Ishikawa (cell line): ENCODE data around the gene ZBTB20.

Experiments
- CEBPB ChIP-seq: IDR thresholded peaks from 2 replicates; pipeline ENCODE4 v1.6.1; 2012
- CREB1 ChIP-seq: IDR thresholded peaks from 2 replicates; pipeline ENCODE4 v1.6.1; 2012; ENCODE audit warnings: low read depth
- EGR1 ChIP-seq: IDR thresholded peaks from 2 replicates; pipeline ENCODE4 v1.6.1; 2012
- EP300 ChIP-seq: IDR thresholded peaks from 2 replicates; pipeline ENCODE4 v1.6.1; 2012; ENCODE audit warnings: borderline replicate concordance
- FOXM1 ChIP-seq: IDR thresholded peaks from 2 replicates; pipeline ENCODE4 v1.6.1; 2012; ENCODE audit warnings: low read depth, borderline replicate concordance
- NFIC ChIP-seq: IDR thresholded peaks from 2 replicates; pipeline ENCODE4 v1.6.1; 2012
- RAD21 ChIP-seq: IDR thresholded peaks from 2 replicates; pipeline ENCODE4 v1.6.1; 2012; ENCODE audit warnings: low read depth
- TAF1 ChIP-seq: IDR thresholded peaks from 2 replicates; pipeline ENCODE4 v1.6.1; 2012; ENCODE audit warnings: low read depth, mild to moderate bottlenecking
- TCF12 ChIP-seq: IDR thresholded peaks from 2 replicates; pipeline ENCODE4 v1.6.1; 2012; ENCODE audit warnings: low read depth
- TEAD4 ChIP-seq: IDR thresholded peaks from 2 replicates; pipeline ENCODE4 v1.6.1; 2012
- YY1 ChIP-seq: IDR thresholded peaks from 2 replicates; pipeline ENCODE4 v1.6.1; 2012; ENCODE audit warnings: low read depth
- ZBTB7A ChIP-seq: IDR thresholded peaks from 2 replicates; pipeline ENCODE4 v1.6.1; 2012; ENCODE audit warnings: low read depth
- TF ChIP-seq, protein P1 (sequence below): IDR thresholded peaks from 2 replicates; pipeline ENCODE4 v1.6.1; 2012
- TF ChIP-seq, protein P2 (sequence below): IDR thresholded peaks from 2 replicates; pipeline ENCODE4 v1.6.1; 2012
- TF ChIP-seq, protein P3 (sequence below): IDR thresholded peaks from 2 replicates; pipeline ENCODE4 v1.6.1; 2012; ENCODE audit warnings: low read depth, mild to moderate bottlenecking

The ZBTB20 gene

DNA sequence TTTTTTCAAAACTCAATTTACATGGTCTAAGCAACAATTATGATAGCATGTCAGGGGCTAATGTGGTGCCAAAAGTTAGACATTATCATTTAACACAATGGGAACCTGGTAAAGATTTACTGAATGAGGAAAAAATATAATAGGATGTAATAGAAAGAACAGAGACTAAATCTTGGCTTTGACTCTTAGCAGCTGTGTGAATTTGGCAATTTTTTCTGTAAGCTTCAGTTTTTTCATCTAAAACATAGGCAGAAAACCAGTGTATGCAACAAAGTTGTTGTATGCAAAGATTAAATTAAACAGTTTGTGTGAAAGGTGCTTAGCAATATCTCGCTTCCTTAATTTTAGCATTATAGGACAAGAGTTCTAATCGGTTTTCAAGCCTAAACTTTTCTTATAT lies 57.6 kb downstream of the ZBTB20 start:
- TF ChIP-seq, protein P1, sequence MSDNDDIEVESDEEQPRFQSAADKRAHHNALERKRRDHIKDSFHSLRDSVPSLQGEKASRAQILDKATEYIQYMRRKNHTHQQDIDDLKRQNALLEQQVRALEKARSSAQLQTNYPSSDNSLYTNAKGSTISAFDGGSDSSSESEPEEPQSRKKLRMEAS = no peak
- no peak for TF ChIP-seq RAD21
- TF ChIP-seq, protein P2, sequence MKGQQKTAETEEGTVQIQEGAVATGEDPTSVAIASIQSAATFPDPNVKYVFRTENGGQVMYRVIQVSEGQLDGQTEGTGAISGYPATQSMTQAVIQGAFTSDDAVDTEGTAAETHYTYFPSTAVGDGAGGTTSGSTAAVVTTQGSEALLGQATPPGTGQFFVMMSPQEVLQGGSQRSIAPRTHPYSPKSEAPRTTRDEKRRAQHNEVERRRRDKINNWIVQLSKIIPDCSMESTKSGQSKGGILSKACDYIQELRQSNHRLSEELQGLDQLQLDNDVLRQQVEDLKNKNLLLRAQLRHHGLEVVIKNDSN = no peak
- TF ChIP-seq EP300 = no peak
- TF ChIP-seq, protein P3, sequence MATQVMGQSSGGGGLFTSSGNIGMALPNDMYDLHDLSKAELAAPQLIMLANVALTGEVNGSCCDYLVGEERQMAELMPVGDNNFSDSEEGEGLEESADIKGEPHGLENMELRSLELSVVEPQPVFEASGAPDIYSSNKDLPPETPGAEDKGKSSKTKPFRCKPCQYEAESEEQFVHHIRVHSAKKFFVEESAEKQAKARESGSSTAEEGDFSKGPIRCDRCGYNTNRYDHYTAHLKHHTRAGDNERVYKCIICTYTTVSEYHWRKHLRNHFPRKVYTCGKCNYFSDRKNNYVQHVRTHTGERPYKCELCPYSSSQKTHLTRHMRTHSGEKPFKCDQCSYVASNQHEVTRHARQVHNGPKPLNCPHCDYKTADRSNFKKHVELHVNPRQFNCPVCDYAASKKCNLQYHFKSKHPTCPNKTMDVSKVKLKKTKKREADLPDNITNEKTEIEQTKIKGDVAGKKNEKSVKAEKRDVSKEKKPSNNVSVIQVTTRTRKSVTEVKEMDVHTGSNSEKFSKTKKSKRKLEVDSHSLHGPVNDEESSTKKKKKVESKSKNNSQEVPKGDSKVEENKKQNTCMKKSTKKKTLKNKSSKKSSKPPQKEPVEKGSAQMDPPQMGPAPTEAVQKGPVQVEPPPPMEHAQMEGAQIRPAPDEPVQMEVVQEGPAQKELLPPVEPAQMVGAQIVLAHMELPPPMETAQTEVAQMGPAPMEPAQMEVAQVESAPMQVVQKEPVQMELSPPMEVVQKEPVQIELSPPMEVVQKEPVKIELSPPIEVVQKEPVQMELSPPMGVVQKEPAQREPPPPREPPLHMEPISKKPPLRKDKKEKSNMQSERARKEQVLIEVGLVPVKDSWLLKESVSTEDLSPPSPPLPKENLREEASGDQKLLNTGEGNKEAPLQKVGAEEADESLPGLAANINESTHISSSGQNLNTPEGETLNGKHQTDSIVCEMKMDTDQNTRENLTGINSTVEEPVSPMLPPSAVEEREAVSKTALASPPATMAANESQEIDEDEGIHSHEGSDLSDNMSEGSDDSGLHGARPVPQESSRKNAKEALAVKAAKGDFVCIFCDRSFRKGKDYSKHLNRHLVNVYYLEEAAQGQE = no peak
- TF ChIP-seq EGR1 = no peak
- no peak for TF ChIP-seq TEAD4
- TF ChIP-seq NFIC = no peak
- TF ChIP-seq YY1 = no peak
- no peak for TF ChIP-seq ZBTB7A
- TF ChIP-seq CREB1 = no peak
- no peak for TF ChIP-seq CEBPB
- TF ChIP-seq TAF1 = no peak
- TF ChIP-seq TCF12 = no peak
- no peak for TF ChIP-seq FOXM1

DNA sequence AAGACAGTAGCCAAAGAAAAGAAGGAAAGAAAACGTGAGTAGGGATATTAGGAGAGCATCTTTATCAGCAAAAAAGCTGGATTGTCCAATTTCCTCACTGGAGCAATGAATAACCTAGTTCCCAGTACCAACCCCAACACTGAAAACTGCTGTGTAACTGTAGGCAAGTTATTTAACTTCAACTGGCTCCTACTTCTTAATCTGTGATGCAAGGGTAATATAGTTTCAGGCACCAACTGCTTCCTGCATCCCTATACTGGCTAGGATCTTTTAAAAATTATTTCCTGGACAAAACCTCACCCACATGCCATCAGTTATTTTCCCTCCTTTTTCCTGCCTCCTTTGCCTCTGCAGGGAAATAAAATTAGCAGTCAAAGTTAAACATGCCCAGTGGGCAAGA lies 59.6 kb downstream of the ZBTB20 start:
- TF ChIP-seq EP300 (no peak), YY1 (no peak), ZBTB7A (no peak), TCF12 (no peak), CREB1 (no peak), RAD21 (no peak), CEBPB (no peak), TEAD4 (no peak), NFIC (no peak), EGR1 (no peak), TAF1 (no peak)
- TF ChIP-seq, protein P1 = no peak
- TF ChIP-seq, protein P2 = no peak

DNA sequence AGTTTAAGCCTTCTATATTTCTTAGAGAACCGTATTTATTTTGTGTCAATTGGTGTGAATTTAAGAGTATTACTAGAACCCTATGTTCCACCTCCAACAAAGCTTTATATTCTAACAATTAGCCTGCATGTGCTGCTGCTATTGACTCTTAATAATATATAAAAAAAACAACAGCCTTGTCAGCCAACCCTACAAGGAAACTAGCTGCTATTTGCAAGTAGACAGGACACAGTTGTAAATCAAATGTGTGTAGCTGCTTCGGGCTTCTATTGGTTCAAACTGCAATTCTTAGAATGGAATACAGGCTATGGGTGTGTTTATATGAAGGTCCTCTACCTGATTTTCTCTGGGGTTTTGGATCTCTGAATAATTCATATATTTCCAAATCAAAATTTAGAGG lies 60.7 kb downstream of the ZBTB20 start:
- TF ChIP-seq TCF12 (no peak), CEBPB (no peak), FOXM1 (no peak), NFIC (no peak), EP300 (no peak), TAF1 (no peak), RAD21 (no peak), ZBTB7A (no peak), EGR1 (no peak), TEAD4 (no peak), YY1 (no peak), CREB1 (no peak)
- TF ChIP-seq, protein P3 = no peak
- TF ChIP-seq, protein P1 = no peak
- TF ChIP-seq, protein P2 = no peak

DNA sequence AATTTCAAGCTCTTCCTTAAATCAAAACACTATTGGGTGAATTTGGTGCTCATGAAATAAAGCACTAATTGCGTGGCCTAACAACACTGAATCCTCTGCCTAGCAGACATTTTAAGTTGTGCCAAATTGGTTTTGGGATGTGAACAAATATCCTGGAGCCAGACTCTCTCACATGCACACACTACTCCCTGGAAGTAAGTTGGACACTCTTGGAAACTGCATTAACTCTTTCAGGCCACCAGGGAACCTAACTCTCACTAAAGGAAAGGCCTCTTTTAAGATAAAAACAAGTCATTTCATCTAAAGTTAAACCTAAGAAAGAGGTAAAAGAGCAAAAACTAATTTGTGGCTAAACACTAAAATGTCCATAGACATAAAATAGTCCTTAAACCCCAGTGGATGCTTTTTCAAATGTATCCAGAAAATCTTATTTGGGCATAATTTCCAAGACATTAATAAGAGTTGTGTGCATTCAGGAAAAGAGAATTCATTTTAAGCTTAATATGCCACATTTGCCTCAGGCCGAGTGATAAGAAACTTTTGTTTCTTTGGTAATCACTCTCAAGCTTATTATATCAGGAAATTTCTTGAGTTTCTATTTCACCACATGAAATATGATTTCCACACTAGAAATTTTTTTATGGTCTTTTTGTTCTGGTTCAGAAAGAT lies 61.8 kb downstream of the ZBTB20 start:
- TF ChIP-seq CREB1 (no peak), YY1 (no peak), ZBTB7A (no peak), TAF1 (no peak), EP300 (no peak), TEAD4 (no peak), RAD21 (no peak), CEBPB (no peak), NFIC (no peak), EGR1 (no peak), FOXM1 (no peak), TCF12 (no peak)
- TF ChIP-seq, protein P2 = no peak
- TF ChIP-seq, protein P1 = no peak
- TF ChIP-seq, protein P3 = no peak
